Urinary bladder (tissue), 4 donors: ENCODE data around the gene SLU7. TPM values are rescaled to one million over a fixed set of nuclear protein-coding genes. Genes with fewer than 3 reads are reported as not detected.

Experiments
- DNase-seq: peaks from one replicate; pipeline ENCODE4 v3.0.0-alpha.2; 2015; ENCODE audit errors: extremely low spot score
- H3K27ac ChIP-seq: one replicate; pipeline ENCODE4 v1.5.1; 2013; ENCODE audit warnings: low read depth, mild to moderate bottlenecking, moderate library complexity
- H3K36me3 ChIP-seq: one replicate; pipeline ENCODE4 v1.6.1; 2013; ENCODE audit warnings: mild to moderate bottlenecking, moderate library complexity; ENCODE audit not compliant: insufficient read depth
- H3K4me1 ChIP-seq: one replicate; pipeline ENCODE4 v1.6.1; 2013; ENCODE audit warnings: mild to moderate bottlenecking, moderate library complexity; ENCODE audit not compliant: insufficient read depth
- H3K4me3 ChIP-seq: one replicate; pipeline ENCODE4 v1.5.1; 2013; ENCODE audit warnings: low read depth, low read length
- WGBS: extraction: QIAGEN DNeasy Blood & Tissue Kit; methylation state at CpG from one replicate; pipeline ENCODE4 v1.1.7; 2013; 5-methylcytosine and 5-hydroxymethylcytosine counted together
- polyA plus RNA-seq: library from polyadenylated mRNA; stranded (reverse); fragments of 200-250 nt; gene quantifications from one replicate; pipeline ENCODE4 v1.2.3, GENCODE V29; 2013
- total RNA-seq: library from RNA; depleted of rRNA; stranded (reverse); fragments of >200 nt; gene quantifications from one replicate; pipeline ENCODE4 v1.2.3, GENCODE V29; 2014
- donor health status: healthy with polysubstance abuse.
- donor health status: healthy.

SLU7 gene
- total and polyA plus RNA-seq, 2 donors: 35.7 to 39.7 TPM

DNA sequence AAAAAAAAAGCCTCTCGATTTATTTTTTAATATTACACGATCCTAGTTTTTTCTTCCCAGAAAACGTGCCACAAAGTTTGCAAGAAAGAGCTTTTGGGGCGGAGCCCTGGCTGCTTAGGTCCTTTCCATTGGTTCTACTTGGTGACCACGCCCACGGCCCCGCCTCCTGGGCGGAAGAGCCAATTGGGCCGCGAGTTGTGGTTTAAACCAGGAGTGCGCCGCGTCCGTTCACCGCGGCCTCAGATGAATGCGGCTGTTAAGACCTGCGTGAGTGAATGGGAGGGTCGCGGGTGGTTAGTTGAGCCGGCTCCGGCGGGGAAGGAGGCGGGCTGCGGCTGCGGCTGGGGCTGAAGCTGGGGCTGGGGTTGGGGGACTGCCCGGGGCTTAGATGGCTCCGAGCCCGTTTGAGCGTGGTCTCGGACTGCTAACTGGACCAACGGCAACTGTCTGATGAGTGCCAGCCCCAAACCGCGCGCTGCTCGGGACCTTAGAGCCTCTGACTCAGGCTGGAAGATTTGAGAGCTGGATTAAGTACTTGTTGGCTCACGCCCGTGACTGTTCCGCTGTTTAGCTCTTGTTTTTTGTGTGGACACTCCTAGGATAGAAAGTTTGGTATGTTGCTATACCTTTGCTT lies 2.9 kb upstream of the SLU7 start, which contains the start of gene PTTG1:
PTTG1 (plus strand) TSS at position 231 of the 634 bp plus-strand sequence. CDS start 458 bp downstream, outside the sequence.
- Histone ChIP-seq H3K27ac (peak within 1 kb of the TSS; percentile 56), H3K36me3 (no peaks in the 10 kb centered on the region)
- under 1% methylated on average over 39 of the region's 39 CpGs for WGBS

DNA sequence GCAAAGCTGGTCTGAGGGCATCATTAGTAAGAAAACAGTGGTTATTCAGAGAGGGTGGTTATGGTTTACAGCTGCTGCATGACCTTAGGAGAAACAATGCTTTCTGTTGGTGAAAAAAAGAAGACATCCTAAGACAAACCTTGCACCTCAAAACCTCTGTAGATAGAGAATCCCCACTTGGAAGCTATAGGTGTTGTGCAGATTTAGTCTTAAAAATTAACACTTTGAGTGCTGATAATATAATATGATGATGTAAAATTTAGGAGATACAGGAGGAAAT lies 1.4 kb upstream of the SLU7 start:
- Histone ChIP-seq H3K4me1 (no peaks in the 10 kb centered on the region), H3K27ac (no peak overlapping the region), H3K4me3 (no peak overlapping the region), H3K36me3 (no peaks in the 10 kb centered on the region)
- DNase-seq: no peak

More for the DNA sequence above, 2.9 kb upstream of the SLU7 start, which contains the start of gene PTTG1:
- Histone ChIP-seq H3K4me3 (peak within 1 kb of the TSS; percentile 66), H3K4me1 (no peaks in the 10 kb centered on the region)
- DNase-seq: peak; percentile 91

GRCh38 chr5:160419458-160420330 lies 813 bp upstream of the SLU7 start:
- 44% methylated on average over 11 of the region's 11 CpGs for whole genome bisulfite sequencing
- Histone ChIP-seq H3K4me3 (peak overlapping the region; percentile 66), H3K36me3 (no peaks in the 10 kb centered on the region), H3K4me1 (no peaks in the 10 kb centered on the region), H3K27ac (no peak overlapping the region)
- no peak for DNase-seq

- under 1% methylated on average over 41 of the region's 41 CpGs for WGBS
- peaks cover 4% of the 10 kb centered on the region for H3K36me3 ChIP-seq
- H3K4me1 ChIP-seq: no peaks in the 10 kb centered on the region
- peak within 1 kb of the TSS; percentile 81 for H3K4me3 ChIP-seq
- peak; percentile 93 for DNase-seq
- H3K27ac ChIP-seq: peak within 1 kb of the TSS; percentile 96
Observed at GRCh38 chr5:160399402-160400353, 19.2 kb downstream of the SLU7 start, which contains the start of gene FAM200C. Gene FAM200C (minus strand): TSS chr5:160400054. CDS start chr5:160395490, 4,564 bp downstream.

DNA sequence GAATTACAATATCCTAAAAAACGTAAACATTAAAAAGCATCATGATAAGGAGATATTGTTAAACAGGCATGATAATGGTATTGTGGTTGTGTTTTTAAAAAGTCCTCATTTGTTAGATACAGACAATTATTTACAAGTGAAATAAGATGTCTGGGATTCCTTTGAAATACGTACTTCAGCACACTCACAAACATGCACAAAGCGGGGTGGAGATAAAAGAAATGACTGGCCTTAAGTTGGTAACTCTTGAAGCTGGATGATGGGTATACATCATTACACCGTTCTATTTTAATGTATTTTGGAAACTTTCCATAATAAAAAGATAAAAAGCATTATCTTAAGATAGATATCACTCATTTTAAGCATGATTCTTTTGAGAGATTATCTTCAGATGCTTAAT lies 20.1 kb downstream of the SLU7 start:
- Histone ChIP-seq H3K27ac (no peak overlapping the region), H3K4me1 (no peaks in the 10 kb centered on the region), H3K4me3 (no peak overlapping the region), H3K36me3 (peaks cover under 1% of the 10 kb centered on the region)
- 23% methylated on average over 4 of the region's 4 CpGs for WGBS
- DNase-seq: no peak

- 97% methylated on average over 1 of the region's 1 CpG for WGBS
- DNase-seq: no peak
- no peaks in the 10 kb centered on the region for H3K4me1 ChIP-seq
- no peak overlapping the region for H3K27ac ChIP-seq
- no peaks in the 10 kb centered on the region for H3K36me3 ChIP-seq
- no peak overlapping the region for H3K4me3 ChIP-seq
Observed at GRCh38 chr5:160397492-160397891, 21.4 kb downstream of the SLU7 start.

GRCh38 chr5:160395111-160395510 lies 23.8 kb downstream of the SLU7 start:
- no peak for DNase-seq
- Histone ChIP-seq H3K36me3 (no peaks in the 10 kb centered on the region), H3K4me3 (no peak overlapping the region), H3K4me1 (no peaks in the 10 kb centered on the region), H3K27ac (no peak overlapping the region)
- 92% methylated on average over 7 of the region's 7 CpGs for WGBS

- 76% methylated on average over 8 of the region's 8 CpGs for WGBS
- Histone ChIP-seq H3K27ac (no peak overlapping the region), H3K36me3 (no peaks in the 10 kb centered on the region), H3K4me1 (no peaks in the 10 kb centered on the region), H3K4me3 (no peak overlapping the region)
- no peak for DNase-seq
Observed at GRCh38 chr5:160390787-160391696, 27.8 kb downstream of the SLU7 start.

DNA sequence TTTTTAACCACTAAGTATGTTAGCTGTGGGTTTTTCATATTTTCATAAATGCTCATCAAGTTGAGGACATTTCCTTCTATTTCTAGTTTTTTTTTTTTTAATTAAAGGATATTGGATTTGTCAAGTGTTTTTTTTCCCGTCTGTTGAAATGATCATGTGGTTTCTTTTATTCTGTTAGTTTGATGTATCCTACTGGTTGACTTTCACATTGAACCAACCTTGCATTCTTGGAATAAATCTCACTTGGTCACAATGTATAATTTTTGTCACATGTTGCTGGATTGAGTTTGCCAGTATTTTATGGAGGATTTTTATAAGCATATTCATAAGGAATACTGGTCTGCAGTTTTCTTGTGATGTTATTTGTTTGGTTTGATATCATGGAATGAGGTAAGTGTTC lies 31.4 kb downstream of the SLU7 start:
- no peak for DNase-seq
- Histone ChIP-seq H3K4me1 (no peaks in the 10 kb centered on the region), H3K4me3 (no peak overlapping the region), H3K36me3 (no peaks in the 10 kb centered on the region), H3K27ac (no peak overlapping the region)
- WGBS: 99% methylated on average over 1 of the region's 1 CpG

- Histone ChIP-seq H3K4me3 (no peak overlapping the region), H3K36me3 (no peaks in the 10 kb centered on the region), H3K4me1 (no peaks in the 10 kb centered on the region), H3K27ac (no peak overlapping the region)
- DNase-seq: no peak
Observed at GRCh38 chr5:160385496-160385895, 33.4 kb downstream of the SLU7 start.

DNA sequence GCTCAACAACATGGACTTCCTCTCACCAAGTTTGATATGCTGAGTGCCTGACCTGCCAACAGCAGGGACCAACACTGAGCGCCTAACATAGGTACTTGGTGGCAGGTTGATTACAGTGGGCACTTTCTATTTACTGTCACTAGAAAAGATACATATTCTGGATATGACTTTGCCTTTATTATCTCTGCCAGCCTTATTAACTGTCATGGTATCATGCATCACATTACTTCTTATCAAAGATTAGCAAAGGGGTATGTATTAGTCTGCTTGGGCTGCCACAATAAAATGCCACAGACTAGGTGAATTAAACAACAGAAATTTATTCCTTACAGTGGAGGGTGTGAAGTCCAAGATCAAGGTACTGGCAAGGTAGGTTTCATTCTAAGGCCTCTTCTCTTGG lies 34.2 kb downstream of the SLU7 start:
- Histone ChIP-seq H3K4me1 (no peaks in the 10 kb centered on the region), H3K4me3 (no peak overlapping the region), H3K36me3 (no peaks in the 10 kb centered on the region), H3K27ac (no peak overlapping the region)
- WGBS: 98% methylated on average over 1 of the region's 1 CpG
- no peak for DNase-seq

- H3K4me3 ChIP-seq: no peak overlapping the region
- H3K4me1 ChIP-seq: no peaks in the 10 kb centered on the region
- 63% methylated on average over 3 of the region's 3 CpGs for WGBS
- no peak overlapping the region for H3K27ac ChIP-seq
- no peak for DNase-seq
- H3K36me3 ChIP-seq: no peaks in the 10 kb centered on the region
Observed at GRCh38 chr5:160382346-160382745, 36.5 kb downstream of the SLU7 start.

DNA sequence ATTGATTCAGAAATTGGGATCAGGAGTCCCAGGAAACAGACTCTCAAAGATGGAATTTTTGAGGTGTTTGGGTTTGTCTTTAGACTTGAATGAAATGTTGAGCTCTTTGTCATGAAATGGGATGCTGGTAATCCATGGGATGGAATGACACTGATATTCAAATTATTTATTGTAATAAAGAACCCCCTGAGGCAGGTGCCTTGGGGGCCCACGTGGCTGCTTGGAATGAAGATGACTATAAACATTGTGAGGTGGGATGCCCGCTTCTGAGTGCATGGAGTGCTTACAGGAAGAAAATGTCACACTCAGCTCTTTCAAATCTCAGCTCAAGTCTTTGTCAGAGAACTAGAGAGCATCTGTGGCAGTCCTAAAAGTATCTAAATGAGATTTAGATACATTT lies 38.8 kb downstream of the SLU7 start:
- no peak overlapping the region for H3K27ac ChIP-seq
- H3K4me3 ChIP-seq: no peak overlapping the region
- no peaks in the 10 kb centered on the region for H3K36me3 ChIP-seq
- WGBS: 73% methylated on average over 2 of the region's 2 CpGs
- no peak for DNase-seq
- no peaks in the 10 kb centered on the region for H3K4me1 ChIP-seq
